Natural killer cell (primary cell): Measurements from ENCODE around the gene RNF180. TPM values are rescaled to one million over a fixed set of nuclear protein-coding genes. Genes with fewer than 3 reads are reported as not detected.
"Not testable (repeated sequence)": the region's sequence is repeated elsewhere in the genome, so short reads cannot be mapped to it uniquely, and the experiment has no call there.

ENCODE experiments used
- ATAC-seq, 3 donors: fragments of 150-1000 bp in 2 of 3; fragments of 200-7000 bp in 1 of 3; cut with Tn5 transposase; 1 replicate in 1 of 3; 2 replicates in 2 of 3; pipeline ENCODE4 v1.10.0; 2021; ENCODE audit warnings: mild to moderate bottlenecking in 2 of 3, moderate library complexity in 2 of 3
- DNase-seq, 2 donors: peaks; one replicate each; pipeline versions ENCODE4 v3.0.0 to v3.0.0-alpha.2; 2013 to 2021; ENCODE audit warnings: mixed read lengths in 1 of 2
- H3K27ac ChIP-seq: one replicate; pipeline ENCODE4 v1.5.1; 2013; ENCODE audit warnings: mild to moderate bottlenecking, low read length
- H3K27me3 ChIP-seq: one replicate; pipeline ENCODE4 v1.6.1; 2013; ENCODE audit warnings: low read length; ENCODE audit not compliant: control insufficient read depth, insufficient read depth
- H3K36me3 ChIP-seq: one replicate; pipeline ENCODE4 v1.6.1; 2013; ENCODE audit warnings: low read length; ENCODE audit not compliant: control insufficient read depth, insufficient read depth
- H3K4me1 ChIP-seq: one replicate; pipeline ENCODE4 v1.6.1; 2013; ENCODE audit warnings: low read length; ENCODE audit not compliant: control insufficient read depth, insufficient read depth
- H3K4me3 ChIP-seq: one replicate; pipeline ENCODE4 v1.5.1; 2013; ENCODE audit warnings: low read length
- H3K9me3 ChIP-seq: one replicate; pipeline ENCODE4 v1.6.1; 2013; ENCODE audit warnings: low read length; ENCODE audit not compliant: control insufficient read depth, insufficient read depth
- H3K27ac Mint-ChIP-seq, 2 donors: one replicate each; pipeline ENCODE4 v1.8.0; 2022; ENCODE audit warnings: mild to moderate bottlenecking in 2 of 2, mixed read lengths in 2 of 2, moderate library complexity in 1 of 2
- H3K27me3 Mint-ChIP-seq, 2 donors: one replicate each; pipeline ENCODE4 v1.8.0; 2022; ENCODE audit warnings: low read depth in 2 of 2, mixed read lengths in 2 of 2
- H3K36me3 Mint-ChIP-seq: one replicate; pipeline ENCODE4 v1.8.0; 2022; ENCODE audit warnings: mixed read lengths
- H3K4me1 Mint-ChIP-seq, 2 donors: one replicate each; pipeline ENCODE4 v1.8.0; 2022; ENCODE audit warnings: mixed read lengths in 2 of 2
- H3K4me3 Mint-ChIP-seq: one replicate; pipeline ENCODE4 v1.8.0; 2022; ENCODE audit warnings: mild to moderate bottlenecking, moderate library complexity, mixed read lengths
- H3K9me3 Mint-ChIP-seq, 2 donors: one replicate each; pipeline ENCODE4 v1.8.0; 2022; ENCODE audit warnings: mixed read lengths in 2 of 2
- CTCF ChIP-seq: fragments of 200-600 bp; IDR thresholded peaks from one replicate; pipeline ENCODE4 v1.8.0; 2022; ENCODE audit warnings: antibody characterized with exemption
- WGBS: methylation state at CpG from one replicate; pipeline ENCODE4 v1.1.7; 2013; ENCODE audit warnings: missing lambda C conversion rate; ENCODE audit not compliant: insufficient coverage; 5-methylcytosine and 5-hydroxymethylcytosine counted together
- intact Hi-C: fragments of 100-400 bp; cut with micrococcal nuclease; formaldehyde crosslinking; loops from one replicate; pipeline ENCODE4 v1.14.2; 2022
- total RNA-seq, 4 donors: library from RNA; stranded (reverse); fragments of 120-200 nt in 1 of 4; gene quantifications; one replicate each; pipeline versions ENCODE4 v1.2.3 to v1.2.4, GENCODE V29; 2013 to 2022

Gene RNF180
- total RNA-seq, 3 donors from 2014 or later (not counting 1 experiment from before 2014, with no cell fraction given): not detected

- no peaks in the 10 kb centered on the region for H3K36me3 Mint-ChIP-seq
- no peak overlapping the region for H3K4me3 Mint-ChIP-seq
- Histone ChIP-seq H3K27ac (no peak overlapping the region), H3K4me1 (no peaks in the 10 kb centered on the region), H3K4me3 (no peak overlapping the region), H3K9me3 (no peaks in the 10 kb centered on the region), H3K27me3 (no peaks in the 10 kb centered on the region), H3K36me3 (no peaks in the 10 kb centered on the region)
- H3K27me3 Mint-ChIP-seq: no peaks in the 10 kb centered on the region
- H3K27ac Mint-ChIP-seq: no peak overlapping the region
- no peak for TF ChIP-seq CTCF
- H3K9me3 Mint-ChIP-seq: peaks cover 2% of the 10 kb centered on the region in 2 donors
- DNase-seq: no peak
- ATAC-seq: no peak
- WGBS: 89% methylated on average over 5 of the region's 5 CpGs
- H3K4me1 Mint-ChIP-seq: no peaks in the 10 kb centered on the region
- intact Hi-C loops: no loop called here
These were observed 47.9 kb downstream of the RNF180 start for GRCh38 chr5:64213531-64213930.

- Histone ChIP-seq H3K4me1 (no peaks in the 10 kb centered on the region), H3K27ac (no peak overlapping the region), H3K36me3 (no peaks in the 10 kb centered on the region), H3K4me3 (no peak overlapping the region), H3K27me3 (no peaks in the 10 kb centered on the region), H3K9me3 (no peaks in the 10 kb centered on the region)
- Mint-ChIP-seq H3K27me3 (no peaks in the 10 kb centered on the region), H3K4me3 (no peak overlapping the region), H3K27ac (no peak overlapping the region), H3K9me3 (peaks cover 2% of the 10 kb centered on the region in 2 donors), H3K36me3 (no peaks in the 10 kb centered on the region), H3K4me1 (no peaks in the 10 kb centered on the region)
- TF ChIP-seq CTCF: no peak
- DNase-seq (no peak), ATAC-seq (no peak)
- WGBS: 92% methylated on average over 3 of the region's 3 CpGs
- intact Hi-C loops: no loop called here
These were observed 48.5 kb downstream of the RNF180 start for GRCh38 chr5:64214132-64214531.

GRCh38 chr5:64221911-64222310 lies 56.3 kb downstream of the RNF180 start:
- no peaks in the 10 kb centered on the region for H3K4me1 Mint-ChIP-seq
- 100% methylated on average over 1 of the region's 1 CpG for WGBS
- H3K4me3 Mint-ChIP-seq: no peak overlapping the region
- Histone ChIP-seq H3K27ac (no peak overlapping the region), H3K4me1 (no peaks in the 10 kb centered on the region), H3K27me3 (no peaks in the 10 kb centered on the region), H3K4me3 (no peak overlapping the region), H3K36me3 (no peaks in the 10 kb centered on the region), H3K9me3 (no peaks in the 10 kb centered on the region)
- H3K27ac Mint-ChIP-seq: no peak overlapping the region
- intact Hi-C loops: no loop called here
- H3K27me3 Mint-ChIP-seq: no peaks in the 10 kb centered on the region
- H3K36me3 Mint-ChIP-seq: no peaks in the 10 kb centered on the region
- no peak for DNase-seq
- TF ChIP-seq CTCF: no peak
- no peak for ATAC-seq
- no peaks in the 10 kb centered on the region for H3K9me3 Mint-ChIP-seq

- DNase-seq, H3K36me3 ChIP-seq, H3K27ac Mint-ChIP-seq, intact Hi-C loops, H3K4me3 ChIP-seq, H3K4me1 ChIP-seq, H3K36me3 Mint-ChIP-seq, H3K27me3 ChIP-seq, ATAC-seq, H3K27me3 Mint-ChIP-seq, H3K4me3 Mint-ChIP-seq, H3K9me3 Mint-ChIP-seq, H3K9me3 ChIP-seq, H3K4me1 Mint-ChIP-seq, H3K27ac ChIP-seq: not testable (repeated sequence)
- 94% methylated on average over 50 of the region's 50 CpGs for WGBS
These were observed 59.8 kb downstream of the RNF180 start for GRCh38 chr5:64225286-64225981.

GRCh38 chr5:64227131-64227537 lies 61.5 kb downstream of the RNF180 start:
- H3K4me3 ChIP-seq, H3K27me3 Mint-ChIP-seq, H3K9me3 Mint-ChIP-seq, intact Hi-C loops, ATAC-seq, H3K4me1 Mint-ChIP-seq, H3K36me3 ChIP-seq, H3K27ac Mint-ChIP-seq, H3K4me3 Mint-ChIP-seq, H3K9me3 ChIP-seq, H3K27ac ChIP-seq, H3K4me1 ChIP-seq, H3K27me3 ChIP-seq, H3K36me3 Mint-ChIP-seq, DNase-seq: not testable (repeated sequence)
- WGBS: 91% methylated on average over 7 of the region's 7 CpGs
